Karpas-422 (cell line): Measurements from ENCODE around the gene APOL4. TPM values are rescaled to one million over a fixed set of nuclear protein-coding genes. Genes with fewer than 3 reads are reported as not detected.
"Not testable (repeated sequence)": the region's sequence is repeated elsewhere in the genome, so short reads cannot be mapped to it uniquely, and the experiment has no call there.

ENCODE experiments used
- DNase-seq: peaks from one replicate; pipeline ENCODE4 v3.0.0-alpha.2; 2015
- H2AFZ ChIP-seq: fragments of 200-600 bp; sonication (generic); 2 replicates; pipeline ENCODE4 v1.6.1; 2014; ENCODE audit warnings: antibody characterized with exemption, low read length, mixed read lengths
- H3K27ac ChIP-seq: fragments of 200-600 bp; sonication (generic); 2 replicates; pipeline ENCODE4 v1.5.1; 2014; ENCODE audit warnings: mild to moderate bottlenecking, low read length, moderate library complexity
- H3K27me3 ChIP-seq: fragments of 200-600 bp; sonication (generic); 2 replicates; pipeline ENCODE4 v1.6.1; 2014; ENCODE audit warnings: low read length, mixed read lengths
- H3K36me3 ChIP-seq: fragments of 200-600 bp; sonication (generic); 2 replicates; pipeline ENCODE4 v1.6.1; 2014; ENCODE audit warnings: low read length, mixed read lengths; ENCODE audit not compliant: insufficient read depth
- H3K4me1 ChIP-seq: fragments of 200-600 bp; sonication (generic); 2 replicates; pipeline ENCODE4 v1.6.1; 2014; ENCODE audit warnings: mild to moderate bottlenecking, low read length, mixed read lengths
- H3K4me2 ChIP-seq: fragments of 200-600 bp; sonication (generic); 2 replicates; pipeline ENCODE4 v1.6.1; 2014; ENCODE audit warnings: low read length, low read depth, mild to moderate bottlenecking; ENCODE audit not compliant: poor library complexity, severe bottlenecking
- H3K4me3 ChIP-seq: fragments of 200-600 bp; sonication (generic); 2 replicates; pipeline ENCODE4 v1.5.1; 2014; ENCODE audit warnings: mild to moderate bottlenecking, antibody characterized with exemption, low read length, mixed read lengths
- H3K79me2 ChIP-seq: fragments of 200-600 bp; sonication (generic); 2 replicates; pipeline ENCODE4 v1.6.1; 2014; ENCODE audit warnings: mild to moderate bottlenecking, low read length, mixed read lengths
- H3K9ac ChIP-seq: fragments of 200-600 bp; sonication (generic); 2 replicates; pipeline ENCODE4 v1.6.0; 2014; ENCODE audit warnings: low read length
- H3K9me2 ChIP-seq: fragments of 200-600 bp; sonication (generic), shearing (Covaris generic); replicated peaks from 2 replicates; pipeline ENCODE4 v1.6.0; 2014; ENCODE audit warnings: mild to moderate bottlenecking, low read length, moderate library complexity; ENCODE audit not compliant: insufficient read depth
- H3K9me3 ChIP-seq: fragments of 300-700, 200-600 bp; sonication (generic); 2 replicates; pipeline ENCODE4 v1.6.1; 2014; ENCODE audit warnings: low read length, mixed read lengths
- H4K20me1 ChIP-seq: fragments of 200-600 bp; sonication (generic); 2 replicates; pipeline ENCODE4 v1.6.1; 2014; ENCODE audit warnings: mild to moderate bottlenecking, antibody characterized with exemption, low read length, low read depth; ENCODE audit not compliant: insufficient read depth
- total RNA-seq: library from RNA; depleted of rRNA; stranded (reverse); fragments of >200 nt; shearing (Covaris generic); gene quantifications from 2 replicates; pipeline ENCODE4 v1.2.3, GENCODE V29; 2014; ENCODE audit warnings: low replicate concordance

APOL4 gene
- total RNA-seq, 1 experiment from 2014 or later = not detected

- Histone ChIP-seq H3K9me3 (no peaks in the 10 kb centered on the region), H3K9ac (no peak overlapping the region), H3K27ac (no peak overlapping the region), H4K20me1 (no peaks in the 10 kb centered on the region), H3K4me2 (no peak overlapping the region), H2AFZ (no peak overlapping the region), H3K27me3 (no peaks in the 10 kb centered on the region), H3K36me3 (no peaks in the 10 kb centered on the region), H3K4me3 (no peak overlapping the region), H3K4me1 (peaks cover 6% of the 10 kb centered on the region), H3K9me2 (no peaks in the 10 kb centered on the region), H3K79me2 (no peaks in the 10 kb centered on the region)
- DNase-seq = no peak
Observed at GRCh38 chr22:36166086-36166485, 35.5 kb downstream of the APOL4 start.

DNA sequence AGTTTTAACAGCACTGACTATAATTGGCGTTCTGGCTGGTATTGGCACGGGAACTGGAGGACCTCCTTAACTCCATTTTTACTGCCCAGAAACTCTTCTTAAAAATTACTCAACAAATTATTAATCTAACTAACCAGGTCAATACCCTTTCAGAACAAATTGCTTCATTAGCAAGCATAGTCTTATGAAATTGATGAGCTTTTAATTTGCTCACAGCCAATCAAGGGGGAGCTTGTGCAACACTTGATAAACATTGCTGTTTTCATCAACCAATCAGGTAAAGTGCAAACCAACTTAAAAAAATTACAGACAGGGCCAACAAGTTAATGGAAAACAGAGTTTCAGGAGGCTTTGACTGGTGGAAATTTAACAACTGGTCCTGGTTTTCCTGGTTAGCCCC, 36.5 kb downstream of the APOL4 start:
- Histone ChIP-seq H3K9ac (no peak overlapping the region), H3K4me2 (no peak overlapping the region), H3K9me3 (no peaks in the 10 kb centered on the region), H3K27me3 (no peaks in the 10 kb centered on the region), H3K4me3 (no peak overlapping the region), H3K79me2 (no peaks in the 10 kb centered on the region), H3K4me1 (peaks cover 6% of the 10 kb centered on the region), H3K9me2 (no peaks in the 10 kb centered on the region), H3K36me3 (no peaks in the 10 kb centered on the region), H2AFZ (no peak overlapping the region), H4K20me1 (no peaks in the 10 kb centered on the region), H3K27ac (no peak overlapping the region)
- DNase-seq = no peak

DNA sequence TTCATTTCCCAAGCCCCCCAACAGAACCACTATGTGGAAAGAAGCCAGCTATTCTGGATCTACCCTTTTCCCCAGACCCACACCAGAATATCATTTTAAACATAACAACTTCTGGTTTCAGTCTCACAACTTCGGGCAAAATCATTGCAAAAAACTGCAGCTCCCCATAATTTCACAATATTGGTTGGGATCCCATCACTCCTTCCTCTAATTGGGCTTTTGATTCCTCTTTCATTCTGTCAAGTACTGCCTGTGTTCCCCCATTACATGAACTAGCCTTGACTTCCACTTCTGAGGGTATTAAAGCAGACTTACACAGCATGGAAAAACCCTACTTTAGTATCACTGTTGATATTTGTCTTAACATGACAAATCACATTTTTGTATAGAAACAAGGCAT, 37.0 kb downstream of the APOL4 start:
- Histone ChIP-seq H3K79me2 (no peaks in the 10 kb centered on the region), H3K27ac (no peak overlapping the region), H3K9me2 (no peaks in the 10 kb centered on the region), H3K4me2 (no peak overlapping the region), H4K20me1 (no peaks in the 10 kb centered on the region), H3K9ac (no peak overlapping the region), H3K27me3 (no peaks in the 10 kb centered on the region), H3K4me1 (peaks cover 6% of the 10 kb centered on the region), H3K9me3 (no peaks in the 10 kb centered on the region), H2AFZ (no peak overlapping the region), H3K36me3 (no peaks in the 10 kb centered on the region), H3K4me3 (no peak overlapping the region)
- no peak for DNase-seq

GRCh38 chr22:36163497-36163896, 38.1 kb downstream of the APOL4 start:
- no peaks in the 10 kb centered on the region for H4K20me1 ChIP-seq
- H3K36me3 ChIP-seq = no peaks in the 10 kb centered on the region
- no peak overlapping the region for H3K4me2 ChIP-seq
- H3K27me3 ChIP-seq = no peaks in the 10 kb centered on the region
- H3K79me2 ChIP-seq = no peaks in the 10 kb centered on the region
- H3K27ac ChIP-seq = no peak overlapping the region
- H3K4me1 ChIP-seq = peaks cover 6% of the 10 kb centered on the region
- H3K9me3 ChIP-seq = no peaks in the 10 kb centered on the region
- H3K4me3 ChIP-seq = no peak overlapping the region
- H3K9me2 ChIP-seq = no peaks in the 10 kb centered on the region
- no peak overlapping the region for H2AFZ ChIP-seq
- DNase-seq = no peak
- H3K9ac ChIP-seq = no peak overlapping the region

- Histone ChIP-seq H3K27me3 (no peaks in the 10 kb centered on the region), H4K20me1 (no peaks in the 10 kb centered on the region), H3K4me1 (peaks cover 6% of the 10 kb centered on the region), H3K9me2 (no peaks in the 10 kb centered on the region), H3K9ac (no peak overlapping the region; the same call in 1 of the 2 replicates), H3K27ac (no peak overlapping the region), H3K79me2 (no peaks in the 10 kb centered on the region), H3K4me3 (no peak overlapping the region; the same call in 1 of the 2 replicates), H3K4me2 (peak overlapping the region; percentile 24), H3K36me3 (no peaks in the 10 kb centered on the region), H3K9me3 (no peaks in the 10 kb centered on the region), H2AFZ (peak overlapping the region; percentile 66; the same call in 1 of the 2 replicates)
- DNase-seq = no peak
Observed at GRCh38 chr22:36162127-36163034, 39.2 kb downstream of the APOL4 start.

DNA sequence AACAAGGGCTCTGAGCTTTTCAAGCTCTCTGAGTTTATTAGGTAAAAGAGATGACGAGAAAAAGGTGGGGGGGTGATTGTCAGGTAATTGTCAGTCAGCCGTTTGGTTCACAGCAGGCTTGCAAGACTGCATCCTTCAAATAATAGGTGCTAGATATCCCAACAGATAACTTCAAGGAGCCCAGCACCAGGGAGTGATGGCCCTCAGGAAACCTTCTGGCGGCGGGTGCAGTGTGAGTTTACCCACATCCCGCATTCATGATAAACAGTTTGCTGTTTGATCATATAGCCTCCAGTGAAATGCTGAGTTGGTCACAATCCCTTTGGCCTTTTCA, 39.8 kb downstream of the APOL4 start:
- not testable (repeated sequence) for H3K27me3 ChIP-seq, H3K4me3 ChIP-seq, H3K79me2 ChIP-seq, H3K36me3 ChIP-seq, H3K9ac ChIP-seq, H4K20me1 ChIP-seq, H3K9me2 ChIP-seq, H3K9me3 ChIP-seq, DNase-seq, H3K27ac ChIP-seq, H3K4me2 ChIP-seq, H2AFZ ChIP-seq
- H3K4me1 ChIP-seq = peaks cover 10% of the 10 kb centered on the region

GRCh38 chr22:36160499-36160942, 41.1 kb downstream of the APOL4 start, which contains the start of gene APOL3:
Gene APOL3, minus strand, starts transcription at chr22:36160755. Its CDS starts 11,700 bp downstream, at chr22:36149055.
- H2AFZ ChIP-seq = no peak within 1 kb of the TSS
- no peaks in the 10 kb centered on the region for H4K20me1 ChIP-seq
- no peak within 1 kb of the TSS for H3K4me3 ChIP-seq
- H3K9me3 ChIP-seq = no peaks in the 10 kb centered on the region
- no peak within 1 kb of the TSS for H3K4me2 ChIP-seq
- H3K27me3 ChIP-seq = no peaks in the 10 kb centered on the region
- peaks cover 14% of the 10 kb centered on the region for H3K4me1 ChIP-seq
- no peak for DNase-seq
- H3K27ac ChIP-seq = no peak within 1 kb of the TSS
- no peaks in the 10 kb centered on the region for H3K36me3 ChIP-seq
- H3K79me2 ChIP-seq = no peaks in the 10 kb centered on the region
- no peak within 1 kb of the TSS for H3K9ac ChIP-seq
- H3K9me2 ChIP-seq = no peaks in the 10 kb centered on the region

DNA sequence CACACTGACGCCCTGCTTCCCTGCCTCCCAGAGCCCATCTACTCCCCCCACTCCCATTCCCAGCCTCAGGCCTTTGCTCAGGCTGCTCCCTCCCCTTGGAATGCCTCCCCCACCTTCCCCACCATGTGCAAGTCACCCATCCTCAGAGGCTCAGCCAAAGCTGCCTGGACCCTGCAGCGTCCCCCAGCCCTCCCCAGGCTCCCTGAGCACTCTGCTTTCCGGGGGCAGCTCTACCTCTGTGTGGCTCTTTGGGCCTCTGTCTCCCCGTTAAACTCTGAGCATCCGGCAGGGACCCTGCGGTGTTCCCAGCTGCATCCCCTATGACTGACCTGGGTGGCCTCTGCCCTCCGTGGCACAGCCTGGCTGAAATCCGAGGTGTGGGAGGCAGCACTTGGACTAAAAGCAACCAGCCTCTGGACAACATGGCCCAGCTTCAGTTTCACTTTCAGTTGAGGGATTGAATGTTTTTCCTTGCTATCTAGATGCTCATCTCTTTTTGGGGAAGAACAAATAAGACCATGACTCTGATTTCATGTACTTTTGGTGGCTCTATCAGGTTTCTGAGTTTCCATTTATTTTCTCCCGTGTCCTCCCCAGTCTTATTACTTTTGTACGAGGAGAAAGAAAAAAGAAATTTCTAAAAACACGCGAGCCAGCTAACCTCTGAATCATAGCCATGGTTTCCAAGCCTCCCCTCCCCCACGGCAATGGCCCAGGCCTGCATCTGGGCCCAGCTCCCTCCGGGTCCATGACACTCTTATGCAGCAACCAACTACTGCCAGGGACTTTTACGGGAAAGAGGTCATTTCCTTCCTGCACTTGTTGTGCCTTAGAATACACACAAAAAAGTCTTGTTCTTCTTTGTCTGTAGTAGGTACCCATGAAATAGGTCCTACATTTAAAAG, 44.8 kb downstream of the APOL4 start:
- Histone ChIP-seq H2AFZ (peak overlapping the region; percentile 64; the same call in 1 of the 2 replicates), H3K9me2 (no peaks in the 10 kb centered on the region), H3K4me2 (peak overlapping the region; percentile 39), H3K27me3 (no peaks in the 10 kb centered on the region), H3K4me1 (peaks cover 7% of the 10 kb centered on the region), H4K20me1 (no peaks in the 10 kb centered on the region), H3K9me3 (no peaks in the 10 kb centered on the region), H3K27ac (no peak overlapping the region), H3K4me3 (peak overlapping the region; percentile 30; the same call in 1 of the 2 replicates), H3K79me2 (no peaks in the 10 kb centered on the region), H3K36me3 (no peaks in the 10 kb centered on the region), H3K9ac (peak overlapping the region; percentile 32)
- DNase-seq = peak; percentile 47
